HG03039 (cell line): ENCODE results near the gene NDUFB8.

Experiments used
- ATAC-seq: cut with Tn5 transposase; IDR thresholded peaks from one replicate; pipeline ENCODE4 v1.9.1; 2021; ENCODE audit warnings: mild to moderate bottlenecking, moderate library complexity; ENCODE audit not compliant: unreplicated experiment

Gene NDUFB8

DNA sequence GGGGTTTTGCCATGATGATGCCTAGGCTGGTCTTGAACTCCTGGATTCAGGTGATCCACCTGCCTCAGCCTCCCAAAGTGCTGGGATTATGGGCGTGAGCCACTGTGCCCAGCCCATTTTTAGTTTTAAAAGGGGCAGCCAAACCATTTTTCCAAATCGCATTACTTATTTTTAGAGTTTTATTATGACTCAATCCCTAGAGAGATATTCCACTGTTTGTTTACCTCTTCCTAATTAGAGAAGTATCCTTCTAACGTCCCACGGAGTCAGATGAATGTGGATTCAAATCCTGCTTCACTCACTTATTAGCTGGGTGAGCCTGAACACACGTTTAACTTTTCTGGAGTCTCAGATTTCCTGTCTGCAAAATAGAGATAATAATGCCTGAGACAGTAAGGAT, 51.7 kb downstream of the NDUFB8 start:
- no peak for ATAC-seq
